ENCODE measurements around the gene NAA38.

NAA38 gene

DNA sequence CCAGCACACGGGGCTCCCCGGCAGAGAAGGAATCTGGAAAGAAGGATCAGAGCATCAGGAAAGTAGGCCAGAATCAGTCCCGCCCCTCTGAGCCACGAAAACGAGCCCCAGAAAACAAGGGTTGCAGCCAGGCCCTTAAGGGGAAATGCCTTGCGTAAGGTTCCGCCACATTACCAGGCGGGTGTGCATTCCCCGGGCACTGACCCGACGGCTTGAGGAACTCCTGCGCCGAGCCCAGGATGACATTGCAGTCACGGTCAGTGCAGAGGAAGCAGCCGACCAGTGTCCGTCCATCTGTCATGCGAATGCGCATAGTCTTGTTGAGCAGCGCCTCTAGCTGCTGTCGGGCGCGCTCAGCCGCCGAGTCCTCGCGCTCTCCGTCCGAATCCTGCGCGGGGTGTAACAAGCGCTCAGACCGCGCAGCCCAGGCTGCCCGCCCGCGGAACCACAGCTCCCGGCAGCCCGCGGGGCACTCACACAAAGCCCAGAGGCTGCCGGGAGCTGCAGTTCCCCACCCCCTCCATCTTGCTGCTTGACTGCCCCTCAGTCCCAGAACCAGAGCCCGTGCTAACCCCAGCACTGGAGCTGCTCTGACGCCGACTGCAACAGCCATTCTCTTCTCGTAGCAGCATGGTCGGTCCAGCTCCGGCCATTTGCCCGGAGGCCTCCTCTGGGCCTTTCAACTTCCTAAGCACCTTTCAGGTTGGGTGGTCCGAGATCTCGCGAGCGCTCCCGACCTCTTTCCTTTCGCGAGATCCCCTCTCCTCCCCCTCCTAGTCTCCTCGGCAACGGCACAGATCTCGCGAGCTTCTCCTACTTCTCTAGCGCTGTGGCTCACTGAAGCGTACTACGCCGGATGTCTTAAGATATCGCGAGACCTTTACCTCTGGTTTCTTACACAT lies at the start of gene NAA38:
Gene NAA38 (minus strand): TSS at position 749 of the 902 bp plus-strand sequence. CDS start 96 bp downstream, at position 653.
- Mint-ChIP-seq H3K4me1 (peaks cover 9% of the 10 kb centered on the region), H3K27ac (ENCODE audit: low read depth) (no peak within 1 kb of the TSS), H3K9me3 (no peaks in the 10 kb centered on the region), H3K36me3 (ENCODE audit: insufficient read depth) (peaks cover 14% of the 10 kb centered on the region), H3K4me3 (no peak within 1 kb of the TSS), H3K27me3 (no peaks in the 10 kb centered on the region)
- DNase-seq (ENCODE audit: low spot score in 2 of 2): peak; percentile 86 to 95
- ATAC-seq (replicated peaks; ENCODE audit: extremely low read depth, poor library complexity, severe bottlenecking): peak; percentile 90

GRCh38 chr17:7903154-7904103 lies 46.1 kb upstream of the NAA38 start:
- H3K4me1 Mint-ChIP-seq: peaks cover 12% of the 10 kb centered on the region
- H3K27me3 Mint-ChIP-seq: no peaks in the 10 kb centered on the region
- H3K27ac Mint-ChIP-seq (ENCODE audit: low read depth): peak overlapping the region; percentile 3
- DNase-seq (ENCODE audit: low spot score in 2 of 2) (no peak), ATAC-seq (replicated peaks; ENCODE audit: extremely low read depth, poor library complexity, severe bottlenecking) (no peak)
- peaks cover 67% of the 10 kb centered on the region for H3K36me3 Mint-ChIP-seq (ENCODE audit: insufficient read depth)
- no peak overlapping the region for H3K4me3 Mint-ChIP-seq
- H3K9me3 Mint-ChIP-seq: no peaks in the 10 kb centered on the region

GRCh38 chr17:7897773-7898172 lies 40.4 kb upstream of the NAA38 start:
- H3K4me3 Mint-ChIP-seq: no peak overlapping the region
- no peaks in the 10 kb centered on the region for H3K27me3 Mint-ChIP-seq
- peaks cover 22% of the 10 kb centered on the region for H3K4me1 Mint-ChIP-seq
- DNase-seq (ENCODE audit: low spot score in 2 of 2) (no peak), ATAC-seq (replicated peaks; ENCODE audit: extremely low read depth, poor library complexity, severe bottlenecking) (peak; percentile 36)
- H3K9me3 Mint-ChIP-seq: no peaks in the 10 kb centered on the region
- no peak overlapping the region for H3K27ac Mint-ChIP-seq (ENCODE audit: low read depth)
- H3K36me3 Mint-ChIP-seq (ENCODE audit: insufficient read depth): peaks cover 75% of the 10 kb centered on the region

GRCh38 chr17:7897090-7897489 lies 39.7 kb upstream of the NAA38 start:
- Mint-ChIP-seq H3K27me3 (no peaks in the 10 kb centered on the region), H3K36me3 (ENCODE audit: insufficient read depth) (peaks cover 75% of the 10 kb centered on the region), H3K9me3 (no peaks in the 10 kb centered on the region), H3K27ac (ENCODE audit: low read depth) (no peak overlapping the region), H3K4me3 (no peak overlapping the region), H3K4me1 (peaks cover 22% of the 10 kb centered on the region)
- no peak for ATAC-seq (replicated peaks; ENCODE audit: extremely low read depth, poor library complexity, severe bottlenecking)
- DNase-seq (ENCODE audit: low spot score in 2 of 2): no peak

DNA sequence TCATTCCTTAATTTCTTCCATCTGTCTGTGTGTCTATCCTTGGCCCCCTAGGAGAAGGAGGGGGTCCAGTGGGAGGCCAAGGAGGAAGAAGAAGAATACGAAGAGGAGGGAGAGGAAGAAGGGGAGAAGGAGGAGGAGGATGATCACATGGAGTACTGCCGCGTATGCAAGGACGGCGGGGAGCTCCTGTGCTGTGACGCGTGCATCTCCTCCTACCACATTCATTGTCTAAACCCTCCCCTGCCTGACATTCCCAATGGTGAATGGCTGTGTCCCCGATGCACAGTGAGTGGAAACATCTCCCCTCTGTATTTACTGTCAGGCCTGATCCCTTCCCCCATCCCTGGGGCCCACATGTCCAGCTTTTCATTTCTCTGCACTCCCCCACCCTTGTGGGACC lies 37.5 kb upstream of the NAA38 start:
- Mint-ChIP-seq H3K36me3 (ENCODE audit: insufficient read depth) (peaks cover 75% of the 10 kb centered on the region), H3K27me3 (no peaks in the 10 kb centered on the region), H3K4me3 (no peak overlapping the region), H3K4me1 (peaks cover 30% of the 10 kb centered on the region), H3K9me3 (no peaks in the 10 kb centered on the region), H3K27ac (ENCODE audit: low read depth) (no peak overlapping the region)
- no peak for DNase-seq (ENCODE audit: low spot score in 2 of 2)
- ATAC-seq (replicated peaks; ENCODE audit: extremely low read depth, poor library complexity, severe bottlenecking): no peak

- ATAC-seq (replicated peaks; ENCODE audit: extremely low read depth, poor library complexity, severe bottlenecking): no peak
- no peak overlapping the region for H3K27ac Mint-ChIP-seq (ENCODE audit: low read depth)
- no peaks in the 10 kb centered on the region for H3K9me3 Mint-ChIP-seq
- peaks cover 30% of the 10 kb centered on the region for H3K4me1 Mint-ChIP-seq
- H3K4me3 Mint-ChIP-seq: no peak overlapping the region
- no peak for DNase-seq (ENCODE audit: low spot score in 2 of 2)
- H3K36me3 Mint-ChIP-seq (ENCODE audit: insufficient read depth): peaks cover 78% of the 10 kb centered on the region
- H3K27me3 Mint-ChIP-seq: no peaks in the 10 kb centered on the region
Observed at GRCh38 chr17:7894226-7894625, 36.9 kb upstream of the NAA38 start.

GRCh38 chr17:7893187-7893880 lies 36.0 kb upstream of the NAA38 start:
- DNase-seq (ENCODE audit: low spot score in 2 of 2): no peak
- Mint-ChIP-seq H3K27me3 (no peaks in the 10 kb centered on the region), H3K27ac (ENCODE audit: low read depth) (no peak overlapping the region), H3K4me1 (peaks cover 30% of the 10 kb centered on the region), H3K36me3 (ENCODE audit: insufficient read depth) (peaks cover 71% of the 10 kb centered on the region), H3K4me3 (no peak overlapping the region), H3K9me3 (no peaks in the 10 kb centered on the region)
- ATAC-seq (replicated peaks; ENCODE audit: extremely low read depth, poor library complexity, severe bottlenecking): no peak

- ATAC-seq (replicated peaks; ENCODE audit: extremely low read depth, poor library complexity, severe bottlenecking) (no peak), DNase-seq (ENCODE audit: low spot score in 2 of 2) (no peak)
- Mint-ChIP-seq H3K27ac (ENCODE audit: low read depth) (no peak overlapping the region), H3K4me3 (no peak overlapping the region), H3K4me1 (peaks cover 10% of the 10 kb centered on the region), H3K9me3 (no peaks in the 10 kb centered on the region), H3K36me3 (ENCODE audit: insufficient read depth) (peaks cover 51% of the 10 kb centered on the region), H3K27me3 (no peaks in the 10 kb centered on the region)
Observed at GRCh38 chr17:7889166-7889955, 32.0 kb upstream of the NAA38 start.

GRCh38 chr17:7888184-7888920 lies 31.0 kb upstream of the NAA38 start, which contains the start of gene CHD3:
TSS of gene CHD3 (plus strand) at chr17:7888789. CDS start at chr17:7889001, 212 bp downstream.
- Mint-ChIP-seq H3K4me1 (peaks cover 8% of the 10 kb centered on the region), H3K4me3 (no peak within 1 kb of the TSS), H3K9me3 (no peaks in the 10 kb centered on the region), H3K36me3 (ENCODE audit: insufficient read depth) (peaks cover 42% of the 10 kb centered on the region), H3K27me3 (no peaks in the 10 kb centered on the region), H3K27ac (ENCODE audit: low read depth) (no peak within 1 kb of the TSS)
- no peak for DNase-seq (ENCODE audit: low spot score in 2 of 2)
- peak; percentile 34 for ATAC-seq (replicated peaks; ENCODE audit: extremely low read depth, poor library complexity, severe bottlenecking)

DNA sequence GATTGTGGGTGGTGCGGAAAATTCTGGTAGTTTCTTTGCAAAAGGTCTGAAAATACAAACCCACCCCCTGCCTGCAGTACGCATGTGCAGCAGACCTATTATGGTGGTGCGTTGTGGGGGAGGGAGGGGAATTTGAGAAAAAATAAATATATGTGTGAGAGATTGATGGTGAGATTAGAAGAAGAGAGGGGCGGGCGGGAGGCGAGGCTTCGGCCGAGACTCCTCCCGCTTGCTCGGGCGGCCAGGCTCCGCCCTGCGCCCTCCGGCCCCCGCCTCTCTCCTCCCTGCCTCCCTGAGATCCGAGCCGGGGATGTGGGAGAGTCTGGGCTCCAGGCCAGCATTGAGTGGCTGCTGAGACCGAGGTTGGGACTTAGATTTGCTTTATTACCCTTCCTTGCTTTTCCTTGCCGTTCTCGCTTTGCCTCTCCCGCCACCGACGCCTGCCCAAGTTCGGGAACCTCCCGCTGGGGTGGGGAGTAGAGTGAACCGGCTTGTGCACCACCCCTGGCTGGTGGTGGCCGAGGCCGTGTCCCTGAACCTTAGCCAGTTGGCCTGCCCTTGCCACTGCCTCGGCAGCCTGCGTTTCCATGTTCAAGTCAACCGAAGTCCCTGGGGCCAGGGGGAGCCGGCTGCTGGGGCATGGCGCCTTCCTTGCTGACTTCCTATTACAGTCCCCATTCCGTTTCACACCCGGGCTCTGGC lies 30.3 kb upstream of the NAA38 start:
- Mint-ChIP-seq H3K4me1 (peaks cover 8% of the 10 kb centered on the region), H3K4me3 (no peak overlapping the region), H3K9me3 (no peaks in the 10 kb centered on the region), H3K36me3 (ENCODE audit: insufficient read depth) (peaks cover 40% of the 10 kb centered on the region), H3K27me3 (no peaks in the 10 kb centered on the region), H3K27ac (ENCODE audit: low read depth) (no peak overlapping the region)
- DNase-seq (ENCODE audit: low spot score in 2 of 2) (peak; percentile 53 to 83), ATAC-seq (replicated peaks; ENCODE audit: extremely low read depth, poor library complexity, severe bottlenecking) (peak; percentile 68)

DNA sequence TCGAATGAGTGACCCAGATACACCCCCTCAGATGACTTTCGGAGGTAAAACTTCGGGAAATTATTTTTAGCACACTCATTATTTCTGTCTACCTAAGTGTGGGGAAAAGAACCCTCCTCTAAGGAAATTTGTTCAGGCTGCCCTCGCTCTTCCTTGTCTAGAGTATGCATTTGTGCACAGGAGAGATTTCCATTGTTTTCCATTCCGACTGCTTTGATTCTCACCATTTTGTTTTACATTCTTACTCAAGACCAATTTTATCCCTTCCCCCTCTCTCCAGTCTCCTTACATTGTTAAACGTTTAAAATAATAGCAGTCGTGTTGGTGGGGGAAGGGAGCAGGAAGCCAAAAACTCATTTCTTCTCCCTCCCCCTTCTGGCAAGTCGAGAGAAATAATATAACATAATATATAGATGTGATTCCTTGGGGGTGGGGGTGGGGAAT lies 29.7 kb upstream of the NAA38 start:
- DNase-seq (ENCODE audit: low spot score in 2 of 2) (no peak), ATAC-seq (replicated peaks; ENCODE audit: extremely low read depth, poor library complexity, severe bottlenecking) (peak; percentile 40)
- H3K27me3 Mint-ChIP-seq: no peaks in the 10 kb centered on the region
- H3K4me1 Mint-ChIP-seq: peaks cover 8% of the 10 kb centered on the region
- H3K27ac Mint-ChIP-seq (ENCODE audit: low read depth): no peak overlapping the region
- H3K36me3 Mint-ChIP-seq (ENCODE audit: insufficient read depth): peaks cover 35% of the 10 kb centered on the region
- H3K4me3 Mint-ChIP-seq: no peak overlapping the region
- no peaks in the 10 kb centered on the region for H3K9me3 Mint-ChIP-seq
